Heart right ventricle (tissue), 16 donors: Measurements from ENCODE around the gene ZNF391. TPM values are rescaled to one million over a fixed set of nuclear protein-coding genes. Genes with fewer than 3 reads are reported as not detected.

ENCODE experiments used
- ATAC-seq, 8 donors: fragments of 200-7000 bp; cut with Tn5 transposase; one replicate each; pipeline ENCODE4 v1.9.1; 2020; ENCODE audit warnings: mild to moderate bottlenecking in 8 of 8, moderate library complexity in 8 of 8, moderate number of reproducible peaks in 1 of 8
- DNase-seq, 2 donors: peaks; one replicate each; pipeline ENCODE4 v3.0.0-alpha.2; 2020
- H3K27ac ChIP-seq, 10 donors: fragments of 200-600 bp; sonication (generic) in 2 of 10; one replicate each; pipeline versions ENCODE4 v1.5.0 to v1.8.0; 2020 to 2022; ENCODE audit warnings: mild to moderate bottlenecking in 3 of 10
- H3K27me3 ChIP-seq, 7 donors: fragments of 200-600 bp; one replicate each; pipeline ENCODE4 v1.8.0; 2021 to 2022; ENCODE audit warnings: mild to moderate bottlenecking in 2 of 7
- H3K36me3 ChIP-seq, 9 donors: fragments of 200-600 bp; sonication (generic) in 1 of 9; one replicate each; pipeline versions ENCODE4 v1.5.0 to v1.8.0; 2020 to 2022; ENCODE audit warnings: mild to moderate bottlenecking in 2 of 9
- H3K4me1 ChIP-seq, 9 donors: fragments of 200-600 bp; sonication (generic) in 1 of 9; one replicate each; pipeline versions ENCODE4 v1.5.0 to v1.8.0; 2020 to 2022; ENCODE audit warnings: mild to moderate bottlenecking in 4 of 9
- H3K4me3 ChIP-seq, 10 donors: fragments of 200-600 bp; sonication (generic) in 2 of 10; one replicate each; pipeline versions ENCODE4 v1.5.0 to v1.8.0; 2020 to 2022; ENCODE audit warnings: mild to moderate bottlenecking in 7 of 10, moderate library complexity in 2 of 10
- H3K9me3 ChIP-seq, 11 donors: fragments of 200-600 bp in 10 of 11; sonication (generic) in 2 of 11; one replicate each; pipeline versions ENCODE4 v1.5.0 to v1.8.0; 2013 to 2022; ENCODE audit warnings: mild to moderate bottlenecking in 2 of 11, control low read depth in 1 of 11, moderate library complexity in 1 of 11
- whole genome bisulfite sequencing, 2 donors: extraction: QIAGEN DNeasy Blood & Tissue Kit; methylation state at CpG; one replicate each; pipeline ENCODE4 v1.1.7; 2013; ENCODE audit warnings: inconsistent platforms in 1 of 2; 5-methylcytosine and 5-hydroxymethylcytosine counted together
- intact Hi-C, 10 donors: fragments of 100-400 bp; cut with DNase I; formaldehyde crosslinking; loops; one replicate each; pipeline versions ENCODE4 v1.11.1 to v1.14.2; 2022
- polyA plus RNA-seq, 2 donors: library from polyadenylated mRNA; stranded (reverse); fragments of 200-250 nt; gene quantifications; one replicate each; pipeline ENCODE4 v1.2.3, GENCODE V29; 2013
- total RNA-seq, 10 donors: library from RNA; stranded (reverse); fragmentation: NEBNext Ultra II Directional in 3 of 10; extraction: Animal tissue kit (Norgen Biotek cat#: 25700) in 3 of 10; gene quantifications; one replicate each; pipeline versions ENCODE4 v1.2.1 to v1.2.4, GENCODE V29; 2021 to 2023
- TF ChIP-seq, protein P1 (sequence below), 9 donors: fragments of 200-600 bp; sonication (generic) in 2 of 9; IDR thresholded peaks; one replicate each; pipeline versions ENCODE4 v1.5.0 to v1.8.0; 2021 to 2022; ENCODE audit warnings: antibody characterized with exemption in 9 of 9, mild to moderate bottlenecking in 5 of 9, moderate library complexity in 1 of 9
- donor health status: Arrhythmogenic right ventricular cardiomyopathy.
- donor health status: ischemic (EF 13 %, LVEDD 7.1; RV severe dilation, severe dysfunction).
- donor health status: healthy with polysubstance abuse.
- donor health status: DM: no; HTN: yes; CAD: no.
- donor health status: DM: no; HTN: no; CAD: no.
- donor health status: ischemic (EF 25% LVEDD 6.9; RV normal size, moderate dysfunction).
- donor health status: ischemic (EF 25% LVEDD 5.7; RV mildly dilated, moderate dysfunction).
- donor health status: healthy.
- donor health status: DM: yes; HTN: yes; CAD: no.
- donor health status: Ischemic cardiomyopathy.
- donor health status: ischemic (EF 35%, LVEDD 5.7; RV mildly dilated, moderate dysfunction).
- donor health status: nonischemic (EF 11% LVEDD 7.7; RV severe dilation, severe dysfunction).
- donor health status: DM: yes; HTN: yes; CAD: no.
- donor health status: PGD.
- donor health status: ischemic (EF 29% LVEDD 5.4; RV normal size, mild dysfunction).
- donor health status: nonischemic (EF 23%, LVEDD 6.1; RV moderate dilation, normal function).

Gene ZNF391
- total and polyA plus RNA-seq, 12 donors = 0.46 to 1.8 (median 1.1) TPM

DNA sequence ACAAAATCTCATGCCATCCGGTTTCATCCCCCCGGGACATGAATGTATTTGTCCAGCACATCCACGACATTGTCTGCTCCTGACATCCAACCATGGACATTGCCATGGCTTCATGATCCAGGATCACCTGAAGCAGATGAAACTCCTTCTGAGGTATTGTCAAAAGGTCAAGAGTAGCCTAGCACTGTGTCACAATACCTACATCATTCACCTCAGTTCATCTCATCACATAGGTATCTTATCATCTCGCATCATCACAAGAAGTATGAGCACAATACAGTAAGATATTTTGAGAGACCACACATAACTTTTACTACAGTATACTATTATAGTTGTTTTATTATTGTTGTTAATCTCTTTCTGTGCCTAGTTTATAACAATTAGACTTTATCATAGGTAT, 50.8 kb downstream of the ZNF391 start:
- Histone ChIP-seq H3K27me3 (no peaks in the 10 kb centered on the region), H3K4me3 (no peak overlapping the region), H3K36me3 (no peaks in the 10 kb centered on the region), H3K27ac (no peak overlapping the region), H3K4me1 (no peaks in the 10 kb centered on the region), H3K9me3 (peaks cover 0 to 87% (median 1%) of the 10 kb centered on the region in 11 donors)
- TF ChIP-seq, protein P1, sequence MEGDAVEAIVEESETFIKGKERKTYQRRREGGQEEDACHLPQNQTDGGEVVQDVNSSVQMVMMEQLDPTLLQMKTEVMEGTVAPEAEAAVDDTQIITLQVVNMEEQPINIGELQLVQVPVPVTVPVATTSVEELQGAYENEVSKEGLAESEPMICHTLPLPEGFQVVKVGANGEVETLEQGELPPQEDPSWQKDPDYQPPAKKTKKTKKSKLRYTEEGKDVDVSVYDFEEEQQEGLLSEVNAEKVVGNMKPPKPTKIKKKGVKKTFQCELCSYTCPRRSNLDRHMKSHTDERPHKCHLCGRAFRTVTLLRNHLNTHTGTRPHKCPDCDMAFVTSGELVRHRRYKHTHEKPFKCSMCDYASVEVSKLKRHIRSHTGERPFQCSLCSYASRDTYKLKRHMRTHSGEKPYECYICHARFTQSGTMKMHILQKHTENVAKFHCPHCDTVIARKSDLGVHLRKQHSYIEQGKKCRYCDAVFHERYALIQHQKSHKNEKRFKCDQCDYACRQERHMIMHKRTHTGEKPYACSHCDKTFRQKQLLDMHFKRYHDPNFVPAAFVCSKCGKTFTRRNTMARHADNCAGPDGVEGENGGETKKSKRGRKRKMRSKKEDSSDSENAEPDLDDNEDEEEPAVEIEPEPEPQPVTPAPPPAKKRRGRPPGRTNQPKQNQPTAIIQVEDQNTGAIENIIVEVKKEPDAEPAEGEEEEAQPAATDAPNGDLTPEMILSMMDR (IDR thresholded peaks at IDR 0.05) = no peak
- DNase-seq (no peak), ATAC-seq (no peak)
- intact Hi-C loops = no loop called here
- WGBS, 2 donors = 93 to 97% methylated on average over 4 of the region's 4 CpGs

DNA sequence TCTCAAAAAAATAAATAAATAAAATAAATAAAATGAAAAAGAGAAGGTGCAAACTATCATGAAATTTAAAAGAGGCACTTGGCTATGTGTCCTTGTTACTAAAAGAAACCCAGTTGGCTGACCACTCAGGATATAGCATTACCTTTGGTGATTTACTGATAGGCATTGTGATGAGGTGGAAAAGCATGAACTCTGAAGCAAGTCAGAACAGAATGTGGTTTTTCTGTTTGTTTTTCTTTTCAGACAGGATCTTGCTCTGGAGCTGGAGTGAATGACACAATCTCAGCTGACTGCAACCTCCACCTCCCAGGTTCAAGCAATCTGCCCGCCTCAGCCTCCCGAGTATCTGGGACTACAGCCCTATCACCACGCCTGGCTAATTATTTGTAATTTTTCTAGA, 52.4 kb downstream of the ZNF391 start:
- TF ChIP-seq, protein P1 (IDR thresholded peaks at IDR 0.05) = no peak
- ATAC-seq (no peak), DNase-seq (no peak)
- Histone ChIP-seq H3K4me1 (no peaks in the 10 kb centered on the region), H3K27ac (no peak overlapping the region), H3K9me3 (peaks cover 0 to 88% (median 7%) of the 10 kb centered on the region in 11 donors), H3K36me3 (no peaks in the 10 kb centered on the region), H3K4me3 (no peak overlapping the region), H3K27me3 (no peaks in the 10 kb centered on the region)
- 96 to 97% methylated on average over 3 of the region's 3 CpGs for WGBS, 2 donors
- intact Hi-C loops = no loop called here

DNA sequence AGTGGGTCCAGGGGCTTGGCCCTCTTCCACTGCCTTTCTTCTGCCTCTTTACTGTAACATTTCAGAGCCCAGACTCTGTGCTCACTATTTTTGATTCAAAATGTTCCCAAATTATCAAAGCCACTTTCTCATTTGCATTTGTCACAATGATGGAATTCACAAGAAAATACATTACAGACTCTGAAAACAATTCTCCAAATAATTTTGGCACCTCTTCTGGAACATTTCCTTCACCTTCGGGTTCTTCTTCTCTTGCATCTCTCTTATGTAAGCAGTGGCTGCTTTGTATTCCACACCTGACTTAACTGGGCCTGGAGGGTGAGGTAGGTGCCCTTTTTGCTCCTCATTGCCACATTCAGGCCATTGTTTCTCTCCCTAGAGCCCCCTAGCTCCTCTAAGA, 54.4 kb downstream of the ZNF391 start:
- Histone ChIP-seq H3K9me3 (peaks cover 0 to 90% (median 16%) of the 10 kb centered on the region in 11 donors), H3K27ac (no peak overlapping the region), H3K27me3 (no peaks in the 10 kb centered on the region), H3K4me1 (no peaks in the 10 kb centered on the region), H3K36me3 (peaks cover 0 to 8% (median 0%) of the 10 kb centered on the region in 9 donors), H3K4me3 (no peak overlapping the region)
- ATAC-seq (no peak), DNase-seq (no peak)
- intact Hi-C loops = no loop called here
- TF ChIP-seq, protein P1 (IDR thresholded peaks at IDR 0.05) = no peak
- 85 to 94% methylated on average over 1 of the region's 1 CpG for WGBS, 2 donors

DNA sequence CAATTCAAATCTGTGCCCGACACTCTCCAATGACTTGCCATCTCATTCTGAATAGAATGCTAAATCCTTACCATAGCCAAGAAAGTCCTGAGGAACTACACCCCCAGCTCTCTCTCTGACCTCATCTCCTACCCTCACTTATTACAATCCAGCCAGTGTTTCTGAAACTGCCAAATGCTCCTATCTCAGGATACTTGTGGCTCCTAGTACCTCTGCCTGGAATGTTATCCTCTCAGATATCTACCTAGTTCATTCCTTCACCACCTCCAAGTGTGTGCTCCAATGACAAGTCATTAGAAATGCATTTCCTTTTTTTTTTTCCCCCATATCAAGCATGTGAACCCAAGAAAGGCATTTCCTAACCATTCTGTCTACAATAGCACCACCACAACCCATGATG, 59.9 kb downstream of the ZNF391 start:
- intact Hi-C loops = no loop called here
- TF ChIP-seq, protein P1 (IDR thresholded peaks at IDR 0.05) = no peak
- no peak for DNase-seq
- H3K27me3 ChIP-seq = no peaks in the 10 kb centered on the region
- no peaks in the 10 kb centered on the region for H3K4me1 ChIP-seq
- no peak overlapping the region for H3K4me3 ChIP-seq
- H3K27ac ChIP-seq = no peak overlapping the region
- ATAC-seq = no peak
- 100% methylated on average over 1 of the region's 1 CpG for WGBS, 2 donors
- H3K36me3 ChIP-seq = peaks cover 5 to 61% (median 26%) of the 10 kb centered on the region in 9 donors
- H3K9me3 ChIP-seq = peaks cover 7 to 99% (median 62%) of the 10 kb centered on the region in 11 donors
